Natural killer cell treated with Interleukin-12 subunit alpha and Interleukin-12 subunit beta and Interleukin-15 and Interleukin-18, amount 100 ng/mL, for 72 hours (primary cell): ENCODE measurements around the gene PXN. TPM values are rescaled to one million over a fixed set of nuclear protein-coding genes. Genes with fewer than 3 reads are reported as not detected.
"Not testable (repeated sequence)": the region's sequence is repeated elsewhere in the genome, so short reads cannot be mapped to it uniquely, and the experiment has no call there.

Experiments
- ATAC-seq, 2 donors: fragments of 150-1000 bp; cut with Tn5 transposase in 1 of 2; sonication (Bioruptor Pico), chemical (Tn5 transposase) in 1 of 2; 2 replicates each; pipeline ENCODE4 v1.10.0; 2021
- DNase-seq: peaks from one replicate; pipeline ENCODE4 v3.0.0; 2022; ENCODE audit warnings: low spot score
- H3K27ac Mint-ChIP-seq, 2 donors: 1 replicate in 1 of 2; 2 replicates in 1 of 2; pipeline ENCODE4 v1.8.0; 2022; ENCODE audit warnings: mixed read lengths in 2 of 2, mild to moderate bottlenecking in 1 of 2, moderate library complexity in 1 of 2
- H3K27me3 Mint-ChIP-seq, 2 donors: 1 replicate in 1 of 2; 2 replicates in 1 of 2; pipeline ENCODE4 v1.8.0; 2022; ENCODE audit warnings: mixed read lengths in 2 of 2
- H3K36me3 Mint-ChIP-seq: one replicate; pipeline ENCODE4 v1.8.0; 2022; ENCODE audit warnings: mixed read lengths
- H3K4me1 Mint-ChIP-seq, 2 donors: 1 replicate in 1 of 2; 2 replicates in 1 of 2; pipeline ENCODE4 v1.8.0; 2022; ENCODE audit warnings: low read depth in 2 of 2, mixed read lengths in 2 of 2, mild to moderate bottlenecking in 1 of 2
- H3K4me3 Mint-ChIP-seq: one replicate; pipeline ENCODE4 v1.8.0; 2022; ENCODE audit warnings: mixed read lengths
- H3K9me3 Mint-ChIP-seq: 2 replicates; pipeline ENCODE4 v1.8.0; 2022; ENCODE audit warnings: mixed read lengths
- total RNA-seq, 2 donors: library from RNA; stranded (reverse); gene quantifications; one replicate each; pipeline ENCODE4 v1.2.3, GENCODE V29; 2022

Gene PXN
- total RNA-seq, 2 donors from 2014 or later, result 133 to 160 TPM

- peaks cover 8% of the 10 kb centered on the region for H3K36me3 Mint-ChIP-seq
Observed at GRCh38 chr12:120254809-120255208, 10.7 kb downstream of the PXN start.

DNA sequence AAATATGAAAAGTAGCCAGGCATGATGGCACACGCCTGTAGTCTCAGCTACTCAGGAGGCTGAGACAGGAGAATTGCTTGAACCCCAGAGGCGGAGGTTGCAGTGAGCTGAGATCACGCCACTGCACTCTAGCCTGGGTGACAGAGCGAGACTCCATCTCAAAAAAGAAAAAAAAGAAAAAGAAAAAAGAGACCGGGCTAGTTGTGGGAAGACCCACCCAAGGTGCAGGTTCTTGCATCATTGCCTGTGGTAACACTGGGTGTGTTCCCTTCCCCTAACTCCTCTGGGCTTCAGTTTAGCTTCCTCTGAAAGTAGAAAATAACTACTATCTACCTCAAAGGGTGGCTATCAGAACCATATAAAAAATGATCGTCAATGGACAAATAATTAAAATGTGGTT lies 12.2 kb downstream of the PXN start:
- not testable (repeated sequence) for DNase-seq, H3K36me3 Mint-ChIP-seq, H3K9me3 Mint-ChIP-seq, H3K27me3 Mint-ChIP-seq
- Mint-ChIP-seq H3K4me3 (peak overlapping the region; percentile 83), H3K4me1 (peaks cover 79 to 84% of the 10 kb centered on the region in 2 donors), H3K27ac (peak overlapping the region; percentile 80 to 83)
- peak; percentile 40 to 70 for ATAC-seq

More at GRCh38 chr12:120254809-120255208, 10.7 kb downstream of the PXN start:
- ATAC-seq, result no peak
- DNase-seq, result peak; percentile 38
- H3K27ac Mint-ChIP-seq, result peak overlapping the region; percentile 77 to 83
- H3K27me3 Mint-ChIP-seq, result no peaks in the 10 kb centered on the region
- H3K4me1 Mint-ChIP-seq, result peaks cover 76 to 81% of the 10 kb centered on the region in 2 donors
- H3K9me3 Mint-ChIP-seq, result no peaks in the 10 kb centered on the region
- peak overlapping the region; percentile 58 for H3K4me3 Mint-ChIP-seq

- Mint-ChIP-seq H3K27ac (peak overlapping the region; percentile 80 to 83), H3K36me3 (peaks cover 13% of the 10 kb centered on the region), H3K9me3 (no peaks in the 10 kb centered on the region), H3K4me1 (peaks cover 78 to 87% of the 10 kb centered on the region in 2 donors), H3K4me3 (peak overlapping the region; percentile 83), H3K27me3 (no peaks in the 10 kb centered on the region)
- ATAC-seq, result peak; percentile 92 to 94
- DNase-seq, result peak; percentile 87
Observed at GRCh38 chr12:120252071-120252906, 13.2 kb downstream of the PXN start.

DNA sequence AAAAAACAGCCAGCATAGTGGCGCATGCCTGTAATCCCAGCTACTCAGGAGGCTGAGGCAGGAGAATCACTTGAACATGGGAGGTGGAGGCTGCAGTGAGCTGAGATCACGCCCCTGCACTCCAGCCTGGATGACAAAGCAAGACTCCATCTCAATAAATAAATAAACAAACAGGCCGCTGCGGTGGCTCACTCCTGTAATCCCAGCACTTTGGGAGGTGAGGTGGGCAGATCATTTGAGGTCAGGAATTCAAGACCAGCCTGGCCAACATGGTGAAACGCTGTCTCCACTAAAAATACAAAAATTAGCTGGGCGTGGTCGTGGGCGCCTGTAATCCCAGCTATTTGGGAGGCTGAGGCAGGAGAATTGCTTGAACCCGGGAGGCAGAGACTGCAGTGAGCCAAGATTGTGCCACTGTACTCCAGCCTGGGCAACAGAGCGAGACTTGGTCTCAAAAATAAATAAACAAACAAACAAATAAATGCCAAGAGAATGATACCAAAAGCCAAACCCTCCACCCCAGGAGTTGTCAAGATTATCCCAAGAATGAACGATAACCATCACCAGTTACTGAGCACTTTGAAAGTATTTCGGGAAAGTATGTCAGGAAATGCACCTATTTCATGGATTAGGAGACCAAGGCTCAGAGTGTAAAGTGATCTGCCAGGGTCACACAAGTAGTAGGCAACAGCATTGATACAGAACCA lies 14.0 kb downstream of the PXN start:
- peak overlapping the region; percentile 83 for H3K4me3 Mint-ChIP-seq
- not testable (repeated sequence) for H3K9me3 Mint-ChIP-seq, H3K27me3 Mint-ChIP-seq, DNase-seq, ATAC-seq
- peaks cover 76 to 84% of the 10 kb centered on the region in 2 donors for H3K4me1 Mint-ChIP-seq
- peak overlapping the region; percentile 80 to 83 for H3K27ac Mint-ChIP-seq
- peaks cover 13% of the 10 kb centered on the region for H3K36me3 Mint-ChIP-seq

- peak overlapping the region; percentile 91 for H3K4me3 Mint-ChIP-seq
- peaks cover 72 to 78% of the 10 kb centered on the region in 2 donors for H3K4me1 Mint-ChIP-seq
- DNase-seq (peak; percentile 79), ATAC-seq (peak in 1 of 2 donors; percentile 50)
- no peaks in the 10 kb centered on the region for H3K9me3 Mint-ChIP-seq
- peaks cover 12% of the 10 kb centered on the region for H3K36me3 Mint-ChIP-seq
- no peaks in the 10 kb centered on the region for H3K27me3 Mint-ChIP-seq
- H3K27ac Mint-ChIP-seq, result peak overlapping the region; percentile 87 to 94
Observed at GRCh38 chr12:120249875-120250795, 15.4 kb downstream of the PXN start.

- no peak for ATAC-seq
- Mint-ChIP-seq H3K27ac (peak overlapping the region; percentile 87 to 94), H3K36me3 (peaks cover 5% of the 10 kb centered on the region), H3K9me3 (no peaks in the 10 kb centered on the region), H3K4me3 (peak overlapping the region; percentile 91), H3K27me3 (no peaks in the 10 kb centered on the region), H3K4me1 (peaks cover 70 to 76% of the 10 kb centered on the region in 2 donors)
- DNase-seq, result no peak
Observed at GRCh38 chr12:120249266-120249874, 16.2 kb downstream of the PXN start.

- Mint-ChIP-seq H3K9me3 (no peaks in the 10 kb centered on the region), H3K27me3 (no peaks in the 10 kb centered on the region), H3K36me3 (peaks cover 5% of the 10 kb centered on the region), H3K27ac (peak overlapping the region; percentile 87 to 94), H3K4me3 (peak overlapping the region; percentile 63), H3K4me1 (peaks cover 70 to 74% of the 10 kb centered on the region in 2 donors)
- ATAC-seq (no peak), DNase-seq (no peak)
Observed at GRCh38 chr12:120247621-120248030, 17.9 kb downstream of the PXN start.

- Mint-ChIP-seq H3K9me3 (no peaks in the 10 kb centered on the region), H3K4me3 (peak overlapping the region; percentile 63), H3K4me1 (peaks cover 69 to 70% of the 10 kb centered on the region in 2 donors), H3K27ac (peak overlapping the region; percentile 87 to 94), H3K27me3 (no peaks in the 10 kb centered on the region), H3K36me3 (peaks cover 5% of the 10 kb centered on the region)
- ATAC-seq, result no peak
- no peak for DNase-seq
Observed at GRCh38 chr12:120247183-120247582, 18.3 kb downstream of the PXN start.

DNA sequence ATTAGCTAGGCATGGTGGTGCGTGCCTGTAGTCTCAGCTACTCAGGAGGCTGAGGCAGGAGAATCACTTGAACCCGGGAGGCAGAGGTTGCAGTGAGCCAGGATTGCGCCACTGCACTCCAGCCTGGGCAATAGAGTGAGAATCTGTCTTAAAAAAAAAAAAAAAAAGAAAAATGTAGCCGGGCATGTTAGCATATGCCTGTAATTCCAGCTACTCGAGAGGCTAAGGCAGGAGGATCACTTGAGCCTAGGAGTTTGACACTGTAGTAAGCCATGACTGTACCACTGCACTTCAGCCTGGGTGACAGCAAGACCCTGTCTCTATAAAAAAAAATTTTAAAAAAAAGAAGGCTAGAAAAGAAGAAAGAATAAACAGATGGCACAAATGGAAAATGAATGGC lies 18.8 kb downstream of the PXN start:
- H3K27ac Mint-ChIP-seq, result peak overlapping the region; percentile 87 to 94
- peaks cover 67 to 69% of the 10 kb centered on the region in 2 donors for H3K4me1 Mint-ChIP-seq
- not testable (repeated sequence) for H3K4me3 Mint-ChIP-seq, DNase-seq, H3K9me3 Mint-ChIP-seq, H3K36me3 Mint-ChIP-seq, ATAC-seq, H3K27me3 Mint-ChIP-seq

DNA sequence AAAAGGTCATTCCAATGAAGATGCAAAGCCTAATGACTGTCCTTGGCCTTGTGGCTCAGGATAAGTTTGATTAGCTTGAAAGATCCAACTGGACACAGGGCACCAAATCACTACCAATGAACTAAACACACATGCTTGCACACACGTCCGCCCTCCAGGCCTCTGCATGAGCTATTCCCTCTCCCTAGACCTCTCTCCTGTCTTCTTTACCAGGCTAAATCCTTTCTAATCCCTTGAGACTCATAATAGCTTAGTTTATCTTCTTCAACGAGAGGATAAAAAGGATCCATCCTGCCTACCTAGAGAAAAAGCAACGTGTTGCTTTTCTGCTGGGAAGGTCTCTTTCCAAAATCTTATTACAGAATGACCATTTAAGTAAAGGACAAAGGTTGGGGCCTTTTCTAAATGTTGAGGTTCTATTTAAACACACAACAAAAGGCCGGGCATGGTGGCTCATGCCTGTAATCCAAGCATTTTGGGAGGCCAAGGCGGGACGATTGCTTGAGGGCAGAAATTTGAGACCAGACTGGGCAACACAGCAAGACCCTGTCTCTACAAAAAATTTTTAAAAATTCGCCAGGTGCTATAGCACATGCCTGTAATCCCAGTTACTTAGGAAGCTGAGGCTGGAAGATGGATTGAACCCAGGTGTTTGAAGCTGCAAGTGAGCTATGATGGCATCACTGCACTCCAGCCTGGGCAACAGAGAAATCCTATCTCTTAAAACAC lies 22.4 kb downstream of the PXN start:
- no peak for ATAC-seq
- no peaks in the 10 kb centered on the region for H3K9me3 Mint-ChIP-seq
- peak overlapping the region; percentile 45 for H3K4me3 Mint-ChIP-seq
- DNase-seq, result no peak
- peaks cover 5% of the 10 kb centered on the region for H3K36me3 Mint-ChIP-seq
- peak overlapping the region; percentile 6 to 83 for H3K27ac Mint-ChIP-seq
- peaks cover 46 to 58% of the 10 kb centered on the region in 2 donors for H3K4me1 Mint-ChIP-seq
- no peaks in the 10 kb centered on the region for H3K27me3 Mint-ChIP-seq

- DNase-seq (no peak), ATAC-seq (peak in 1 of 2 donors; percentile 30)
- no peak overlapping the region for H3K4me3 Mint-ChIP-seq
- H3K9me3 Mint-ChIP-seq, result no peaks in the 10 kb centered on the region
- no peaks in the 10 kb centered on the region for H3K36me3 Mint-ChIP-seq
- no peaks in the 10 kb centered on the region for H3K27me3 Mint-ChIP-seq
- peak overlapping the region in 1 of 2 donors; percentile 83 for H3K27ac Mint-ChIP-seq
- H3K4me1 Mint-ChIP-seq, result peaks cover 46 to 59% of the 10 kb centered on the region in 2 donors
Observed at GRCh38 chr12:120242275-120242799, 23.2 kb downstream of the PXN start.

DNA sequence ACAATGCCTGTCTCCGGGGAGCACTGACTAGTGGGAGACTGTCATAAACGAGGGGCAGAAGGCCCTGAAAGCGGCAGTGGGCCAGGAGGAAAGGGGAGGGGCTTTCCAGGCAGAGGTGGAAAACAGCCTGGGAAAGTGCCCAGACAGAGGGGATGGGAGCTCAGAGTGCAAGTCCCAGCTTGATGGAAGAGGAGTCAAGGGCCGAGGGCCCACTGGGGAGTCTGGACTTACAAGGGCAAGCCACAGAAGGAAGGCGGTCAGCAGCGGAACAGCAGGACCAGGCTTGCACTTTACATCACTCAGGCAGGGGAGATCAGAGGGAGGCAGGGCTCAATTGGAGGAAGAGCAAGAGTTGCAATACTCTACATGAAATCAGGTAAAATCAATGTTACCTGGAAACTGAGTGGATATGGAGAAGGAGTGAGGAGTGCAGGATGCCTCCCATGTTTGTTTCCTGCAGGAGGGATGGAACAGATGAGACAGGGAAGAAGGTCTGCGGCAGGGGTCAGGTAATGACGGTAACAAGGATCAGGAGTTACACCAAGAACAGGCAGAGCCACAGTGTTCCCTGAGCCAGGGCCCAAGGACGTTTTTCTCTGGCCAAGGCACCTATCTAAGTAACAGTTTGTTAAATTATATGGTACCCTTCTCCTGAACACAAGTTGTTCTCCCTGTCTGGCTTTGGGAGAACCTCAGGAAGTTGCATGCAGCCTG lies 23.8 kb downstream of the PXN start:
- Mint-ChIP-seq H3K4me1 (peaks cover 44 to 58% of the 10 kb centered on the region in 2 donors), H3K27me3 (no peaks in the 10 kb centered on the region), H3K4me3 (peak overlapping the region; percentile 41), H3K27ac (peak overlapping the region; percentile 62 to 83), H3K36me3 (no peaks in the 10 kb centered on the region), H3K9me3 (no peaks in the 10 kb centered on the region)
- DNase-seq, result no peak
- ATAC-seq, result no peak
